ENCODE measurements around the gene MAPT.
"Not testable (repeated sequence)": the region's sequence is repeated elsewhere in the genome, so short reads cannot be mapped to it uniquely, and the experiment has no call there.

DNA sequence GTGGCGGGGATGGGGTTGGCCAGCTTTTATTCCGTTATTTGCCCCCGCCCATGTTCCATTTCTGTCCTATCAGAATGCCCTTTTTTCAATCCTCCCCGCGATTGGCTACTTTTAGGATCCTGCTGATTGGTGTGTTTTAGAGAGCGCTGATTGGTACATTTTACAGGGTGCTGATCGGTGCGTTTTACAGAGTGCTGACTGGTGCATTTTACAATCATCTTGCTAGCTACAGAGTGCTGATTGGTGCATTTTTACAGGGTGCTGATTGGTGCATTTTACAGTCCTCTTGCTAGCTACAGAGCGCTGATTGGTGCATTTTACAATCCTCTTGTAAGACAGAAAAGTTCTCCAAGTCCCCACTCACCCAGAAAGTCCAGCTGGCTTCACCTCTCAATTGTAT lies 32.2 kb upstream of the MAPT start:
- TF ChIP-seq, protein P1, sequence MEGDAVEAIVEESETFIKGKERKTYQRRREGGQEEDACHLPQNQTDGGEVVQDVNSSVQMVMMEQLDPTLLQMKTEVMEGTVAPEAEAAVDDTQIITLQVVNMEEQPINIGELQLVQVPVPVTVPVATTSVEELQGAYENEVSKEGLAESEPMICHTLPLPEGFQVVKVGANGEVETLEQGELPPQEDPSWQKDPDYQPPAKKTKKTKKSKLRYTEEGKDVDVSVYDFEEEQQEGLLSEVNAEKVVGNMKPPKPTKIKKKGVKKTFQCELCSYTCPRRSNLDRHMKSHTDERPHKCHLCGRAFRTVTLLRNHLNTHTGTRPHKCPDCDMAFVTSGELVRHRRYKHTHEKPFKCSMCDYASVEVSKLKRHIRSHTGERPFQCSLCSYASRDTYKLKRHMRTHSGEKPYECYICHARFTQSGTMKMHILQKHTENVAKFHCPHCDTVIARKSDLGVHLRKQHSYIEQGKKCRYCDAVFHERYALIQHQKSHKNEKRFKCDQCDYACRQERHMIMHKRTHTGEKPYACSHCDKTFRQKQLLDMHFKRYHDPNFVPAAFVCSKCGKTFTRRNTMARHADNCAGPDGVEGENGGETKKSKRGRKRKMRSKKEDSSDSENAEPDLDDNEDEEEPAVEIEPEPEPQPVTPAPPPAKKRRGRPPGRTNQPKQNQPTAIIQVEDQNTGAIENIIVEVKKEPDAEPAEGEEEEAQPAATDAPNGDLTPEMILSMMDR (IDR thresholded peaks at IDR 0.05), result not testable (repeated sequence)
- not testable (repeated sequence) for TF ChIP-seq EP300 (IDR thresholded peaks at IDR 0.05; ENCODE audit: low read depth); POLR2AphosphoS5 (IDR thresholded peaks at IDR 0.05); POLR2A (IDR thresholded peaks at IDR 0.05)
